H1 (cell line): ENCODE data around the gene ERO1B.

Source experiments
- GABPA ChIP-seq: IDR thresholded peaks from 2 replicates; pipeline ENCODE4 v1.6.1; 2011; ENCODE audit warnings: mild to moderate bottlenecking, low read length, moderate library complexity, borderline replicate concordance; ENCODE audit not compliant: insufficient read depth
- HDAC2 ChIP-seq, 2 experiments: fragments of 300-600 bp in 1 of 2; sonication (generic) in 1 of 2; IDR thresholded peaks; 2 replicates each; pipeline ENCODE4 v1.6.1; 2011 to 2012; ENCODE audit warnings: low read depth in 2 of 2, low read length in 2 of 2, mild to moderate bottlenecking in 2 of 2, moderate library complexity in 2 of 2, borderline replicate concordance in 1 of 2, inconsistent platforms in 1 of 2
- JUN ChIP-seq: IDR thresholded peaks from 2 replicates; pipeline ENCODE4 v1.6.1; 2011; ENCODE audit warnings: low read depth, mild to moderate bottlenecking, improper control_type of control experiment, low read length
- POLR2A ChIP-seq, 2 experiments: IDR thresholded peaks; 1 replicate in 1 of 2; 2 replicates in 1 of 2; pipeline ENCODE4 v1.6.1; 2011; ENCODE audit warnings: low read depth in 2 of 2, low read length in 2 of 2, mild to moderate bottlenecking in 2 of 2; ENCODE audit errors: control extremely low read depth in 1 of 2
- RFX5 ChIP-seq: IDR thresholded peaks from 2 replicates; pipeline ENCODE4 v1.6.1; 2011; ENCODE audit warnings: low read depth, low read length, improper control_type of control experiment, borderline replicate concordance
- SP1 ChIP-seq: IDR thresholded peaks from 2 replicates; pipeline ENCODE4 v1.6.1; 2011; ENCODE audit warnings: low read depth, low read length
- TEAD4 ChIP-seq: IDR thresholded peaks from 2 replicates; pipeline ENCODE4 v1.6.1; 2012; ENCODE audit warnings: low read depth, low read length, inconsistent platforms, mixed read lengths
- TF ChIP-seq, protein P1 (sequence below), 3 experiments: IDR thresholded peaks; 1 replicate in 2 of 3; 2 replicates in 1 of 3; pipeline versions ENCODE4 v1.5.1 to v1.6.1; 2011; ENCODE audit warnings: low read length in 3 of 3, mild to moderate bottlenecking in 3 of 3, inconsistent platforms in 2 of 3, low read depth in 1 of 3, moderate library complexity in 1 of 3; ENCODE audit not compliant: insufficient read depth in 1 of 3; ENCODE audit errors: control extremely low read depth in 1 of 3

- TF ChIP-seq TEAD4: no peak
- TF ChIP-seq GABPA: no peak
- no peak for TF ChIP-seq JUN
- no peak for TF ChIP-seq SP1
- TF ChIP-seq, protein P1, sequence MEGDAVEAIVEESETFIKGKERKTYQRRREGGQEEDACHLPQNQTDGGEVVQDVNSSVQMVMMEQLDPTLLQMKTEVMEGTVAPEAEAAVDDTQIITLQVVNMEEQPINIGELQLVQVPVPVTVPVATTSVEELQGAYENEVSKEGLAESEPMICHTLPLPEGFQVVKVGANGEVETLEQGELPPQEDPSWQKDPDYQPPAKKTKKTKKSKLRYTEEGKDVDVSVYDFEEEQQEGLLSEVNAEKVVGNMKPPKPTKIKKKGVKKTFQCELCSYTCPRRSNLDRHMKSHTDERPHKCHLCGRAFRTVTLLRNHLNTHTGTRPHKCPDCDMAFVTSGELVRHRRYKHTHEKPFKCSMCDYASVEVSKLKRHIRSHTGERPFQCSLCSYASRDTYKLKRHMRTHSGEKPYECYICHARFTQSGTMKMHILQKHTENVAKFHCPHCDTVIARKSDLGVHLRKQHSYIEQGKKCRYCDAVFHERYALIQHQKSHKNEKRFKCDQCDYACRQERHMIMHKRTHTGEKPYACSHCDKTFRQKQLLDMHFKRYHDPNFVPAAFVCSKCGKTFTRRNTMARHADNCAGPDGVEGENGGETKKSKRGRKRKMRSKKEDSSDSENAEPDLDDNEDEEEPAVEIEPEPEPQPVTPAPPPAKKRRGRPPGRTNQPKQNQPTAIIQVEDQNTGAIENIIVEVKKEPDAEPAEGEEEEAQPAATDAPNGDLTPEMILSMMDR (IDR thresholded peaks at IDR 0.05; ENCODE audit: control extremely low read depth in 1 of 3, insufficient read depth in 1 of 3, low read depth in 1 of 3, low read length in 3 of 3): no peak
- no peak for TF ChIP-seq HDAC2 (IDR thresholded peaks at IDR 0.05; ENCODE audit: borderline replicate concordance in 1 of 2, low read depth in 2 of 2, low read length in 2 of 2)
- TF ChIP-seq POLR2A (IDR thresholded peaks at IDR 0.05; ENCODE audit: control extremely low read depth in 1 of 2, low read depth in 2 of 2, low read length in 2 of 2): no peak
- TF ChIP-seq RFX5: no peak
Observed at GRCh38 chr1:236269439-236269838, 12.3 kb downstream of the ERO1B start.
